GM23248 (cell line): ENCODE data around the gene ADORA1. TPM values are rescaled to one million over a fixed set of nuclear protein-coding genes. Genes with fewer than 3 reads are reported as not detected.

Experiments
- DNase-seq: peaks from one replicate; pipeline ENCODE4 v3.0.0-alpha.2; 2015
- H2AFZ ChIP-seq: fragments of 200-600 bp; sonication (generic); 2 replicates; pipeline ENCODE4 v1.6.1; 2016; ENCODE audit warnings: antibody characterized with exemption
- H3F3A ChIP-seq: fragments of 200-600 bp; sonication (generic); 2 replicates; pipeline ENCODE4 v1.6.1; 2016; ENCODE audit warnings: mild to moderate bottlenecking, antibody characterized with exemption, mixed run types; ENCODE audit not compliant: insufficient read depth
- H3K27ac ChIP-seq: fragments of 200-600 bp; sonication (generic); 2 replicates; pipeline ENCODE4 v1.5.1; 2016; ENCODE audit warnings: mild to moderate bottlenecking
- H3K27me3 ChIP-seq: fragments of 200-600 bp; sonication (generic); replicated peaks from 2 replicates; pipeline ENCODE4 v1.6.1; 2016; ENCODE audit warnings: mild to moderate bottlenecking; ENCODE audit not compliant: insufficient read depth
- H3K36me3 ChIP-seq: fragments of 200-600 bp; sonication (generic); 2 replicates; pipeline ENCODE4 v1.6.1; 2016; ENCODE audit warnings: low read depth, mild to moderate bottlenecking
- H3K4me1 ChIP-seq: fragments of 200-600 bp; sonication (generic); 2 replicates; pipeline ENCODE4 v1.6.1; 2016; ENCODE audit warnings: mild to moderate bottlenecking; ENCODE audit not compliant: insufficient read depth
- H3K4me2 ChIP-seq: fragments of 200-600 bp; sonication (generic); one replicate; pipeline ENCODE4 v1.6.1; 2016; ENCODE audit warnings: mild to moderate bottlenecking; ENCODE audit not compliant: unreplicated experiment
- H3K4me3 ChIP-seq: fragments of 200-600 bp; sonication (generic); 2 replicates; pipeline ENCODE4 v1.5.1; 2016; ENCODE audit warnings: mild to moderate bottlenecking
- H3K79me2 ChIP-seq: fragments of 200-600 bp; sonication (generic); 2 replicates; pipeline ENCODE4 v1.6.1; 2016; ENCODE audit warnings: mild to moderate bottlenecking; ENCODE audit not compliant: insufficient read depth
- H3K9ac ChIP-seq: fragments of 200-600 bp; sonication (generic); 2 replicates; pipeline ENCODE4 v1.6.1; 2016; ENCODE audit warnings: mild to moderate bottlenecking
- H3K9me2 ChIP-seq: fragments of 200-600 bp; sonication (generic); 2 replicates; pipeline ENCODE4 v1.6.1; 2016; ENCODE audit warnings: mixed run types, mild to moderate bottlenecking, moderate library complexity; ENCODE audit not compliant: insufficient read depth
- H3K9me3 ChIP-seq: fragments of 200-600 bp; sonication (generic); one replicate; pipeline ENCODE4 v1.6.1; 2017; ENCODE audit warnings: low read depth
- H4K20me1 ChIP-seq: fragments of 200-600 bp; sonication (generic); 2 replicates; pipeline ENCODE4 v1.6.0; 2016; ENCODE audit not compliant: insufficient read depth
- EZH2 ChIP-seq: fragments of 200-600 bp; sonication (generic); IDR thresholded peaks from 2 replicates; pipeline ENCODE4 v1.6.1; 2018; ENCODE audit warnings: antibody characterized with exemption, mild to moderate bottlenecking; ENCODE audit not compliant: insufficient read depth, poor library complexity, severe bottlenecking
- EZH2phosphoT487 ChIP-seq: fragments of 200-600 bp; sonication (generic); IDR thresholded peaks from 2 replicates; pipeline ENCODE4 v1.6.1; 2018; ENCODE audit warnings: antibody characterized with exemption, moderate library complexity, mild to moderate bottlenecking, low read depth; ENCODE audit not compliant: insufficient read depth
- WGBS, 2 experiments: methylation state at CpG; one replicate each; pipeline ENCODE4 v1.1.6; 2015 to 2017; ENCODE audit warnings: low lambda C conversion rate in 2 of 2, low coverage in 1 of 2; ENCODE audit errors: missing lambda C conversion rate in 2 of 2; 5-methylcytosine and 5-hydroxymethylcytosine counted together
- in situ Hi-C: fragments of 300-500 bp; cut with MboI; formaldehyde crosslinking; loops from 2 replicates; pipeline ENCODE4 v1.15.0; 2020
- polyA plus RNA-seq: library from polyadenylated mRNA; unstranded; fragments of >200 nt; fragmentation: Nextera tagmentation; extraction: Ambion mirVana; gene quantifications from 2 replicates; pipeline ENCODE4 v1.2.1, GENCODE V29; 2016
- total RNA-seq: library from RNA; depleted of rRNA; stranded (reverse); fragments of >200 nt; shearing (Covaris generic); gene quantifications from 2 replicates; pipeline ENCODE4 v1.2.3, GENCODE V29; 2014

ADORA1 gene
- total and polyA plus RNA-seq, 2 experiments from 2014 or later = 2.2 to 5.8 TPM

GRCh38 chr1:203112475-203112874 lies 15.1 kb upstream of the ADORA1 start:
- Histone ChIP-seq H2AFZ (no peak overlapping the region), H3F3A (no peaks in the 10 kb centered on the region), H3K79me2 (no peaks in the 10 kb centered on the region), H3K4me3 (no peak overlapping the region), H3K27me3 (peaks cover 69% of the 10 kb centered on the region), H3K4me1 (no peaks in the 10 kb centered on the region), H3K36me3 (no peaks in the 10 kb centered on the region), H3K27ac (no peak overlapping the region), H3K9me2 (no peaks in the 10 kb centered on the region), H3K9me3 (no peaks in the 10 kb centered on the region), H4K20me1 (no peaks in the 10 kb centered on the region), H3K4me2 (no peak overlapping the region), H3K9ac (no peak overlapping the region)
- in situ Hi-C loops = loop anchor here (10.0 kb wide), 1 partner anchor 102 kb away; no protein-coding TSS in a partner anchor
- 22 to 29% methylated on average over 2 of the region's 2 CpGs for WGBS, 2 experiments
- TF ChIP-seq EZH2 (no peak), EZH2phosphoT487 (no peak)
- DNase-seq = no peak

GRCh38 chr1:203113308-203113707 lies 14.2 kb upstream of the ADORA1 start:
- TF ChIP-seq EZH2phosphoT487 (no peak), EZH2 (no peak)
- no peak overlapping the region for H3K4me2 ChIP-seq
- H3K9me2 ChIP-seq = no peaks in the 10 kb centered on the region
- no peaks in the 10 kb centered on the region for H4K20me1 ChIP-seq
- no peak overlapping the region for H2AFZ ChIP-seq
- H3F3A ChIP-seq = no peaks in the 10 kb centered on the region
- H3K79me2 ChIP-seq = no peaks in the 10 kb centered on the region
- 54 to 58% methylated on average over 4 of the region's 4 CpGs for WGBS, 2 experiments
- DNase-seq = no peak
- H3K9ac ChIP-seq = no peak overlapping the region
- H3K4me3 ChIP-seq = no peak overlapping the region
- in situ Hi-C loops = loop anchor here (10.0 kb wide), 1 partner anchor 101 kb away; no protein-coding TSS in a partner anchor
- no peaks in the 10 kb centered on the region for H3K36me3 ChIP-seq
- no peaks in the 10 kb centered on the region for H3K4me1 ChIP-seq
- H3K9me3 ChIP-seq = no peaks in the 10 kb centered on the region
- H3K27me3 ChIP-seq = peaks cover 66% of the 10 kb centered on the region
- H3K27ac ChIP-seq = no peak overlapping the region

GRCh38 chr1:203114202-203114601 lies 13.3 kb upstream of the ADORA1 start:
- WGBS, 2 experiments = 38 to 47% methylated on average over 7 of the region's 7 CpGs
- Histone ChIP-seq H2AFZ (no peak overlapping the region), H3F3A (no peaks in the 10 kb centered on the region), H3K4me2 (no peak overlapping the region), H3K4me3 (no peak overlapping the region), H3K4me1 (no peaks in the 10 kb centered on the region), H4K20me1 (no peaks in the 10 kb centered on the region), H3K79me2 (no peaks in the 10 kb centered on the region), H3K9ac (no peak overlapping the region), H3K36me3 (no peaks in the 10 kb centered on the region), H3K9me3 (no peaks in the 10 kb centered on the region), H3K27ac (no peak overlapping the region), H3K27me3 (peaks cover 62% of the 10 kb centered on the region), H3K9me2 (no peaks in the 10 kb centered on the region)
- in situ Hi-C loops = loop anchor here (10.0 kb wide), 1 partner anchor 101 kb away; no protein-coding TSS in a partner anchor
- no peak for TF ChIP-seq EZH2
- DNase-seq = no peak

GRCh38 chr1:203116091-203116820 lies 11.3 kb upstream of the ADORA1 start:
- TF ChIP-seq EZH2phosphoT487 (no peak), EZH2 (no peak)
- DNase-seq = no peak
- no peaks in the 10 kb centered on the region for H4K20me1 ChIP-seq
- H3K36me3 ChIP-seq = no peaks in the 10 kb centered on the region
- H3K27me3 ChIP-seq = peaks cover 49% of the 10 kb centered on the region
- no peak overlapping the region for H3K27ac ChIP-seq
- H3K9ac ChIP-seq = no peak overlapping the region
- H2AFZ ChIP-seq = no peak overlapping the region
- no peaks in the 10 kb centered on the region for H3K4me1 ChIP-seq
- H3K4me3 ChIP-seq = no peak overlapping the region
- WGBS, 2 experiments = 36 to 42% methylated on average over 10 of the region's 10 CpGs
- no peaks in the 10 kb centered on the region for H3K79me2 ChIP-seq
- H3K4me2 ChIP-seq = no peak overlapping the region
- H3K9me3 ChIP-seq = no peaks in the 10 kb centered on the region
- in situ Hi-C loops = loop anchor here (10.0 kb wide), 1 partner anchor 99 kb away; no protein-coding TSS in a partner anchor
- no peaks in the 10 kb centered on the region for H3F3A ChIP-seq
- no peaks in the 10 kb centered on the region for H3K9me2 ChIP-seq
